Adrenal gland (tissue), 5 donors: ENCODE results near the gene ABI3BP.
A peak's percentile ranks its signal among the peaks of the same experiment; 100 is the strongest.

Source experiments
- CTCF ChIP-seq, 6 experiments: fragments of 450-650 bp in 4 of 6; fragments of 200-600 bp in 2 of 6; sonication (generic) in 1 of 6; IDR thresholded peaks; 1 replicate in 5 of 6; 2 replicates in 1 of 6; pipeline versions ENCODE4 v1.5.1 to v1.8.0; 2016 to 2021; ENCODE audit warnings: antibody characterized with exemption in 6 of 6, mild to moderate bottlenecking in 2 of 6, moderate library complexity in 1 of 6
- POLR2A ChIP-seq, 2 donors: fragments of 450-650 bp; IDR thresholded peaks; one replicate each; pipeline ENCODE4 v1.6.1; 2017; ENCODE audit warnings: antibody characterized with exemption in 2 of 2, mild to moderate bottlenecking in 2 of 2, moderate library complexity in 1 of 2
- donor health status: DM: no; HTN: no; CAD: no.

GRCh38 chr3:100893590-100893989, 99.6 kb downstream of the ABI3BP start:
- TF ChIP-seq CTCF (IDR thresholded peaks at IDR 0.05) (peak; percentile 19 to 85 (median 55)), POLR2A (IDR thresholded peaks at IDR 0.05) (no peak)
